PC-9 (cell line): ENCODE results near the gene IFI27L2. TPM values are rescaled to one million over a fixed set of nuclear protein-coding genes. Genes with fewer than 3 reads are reported as not detected.

Experiments used
- BruUV-seq: library from RNA; stranded (reverse); fragments of 400-500 nt; replicated peaks from 2 replicates; lab custom pipeline; 2021; lab: Mats Ljungman, UMichigan
- CTCF ChIA-PET: fragments of 300-600 bp; sonication (Branson Sonifier 250); formaldehyde crosslinking; loops from one replicate; lab custom pipeline; 2022; ENCODE audit warnings: antibody characterized with exemption; lab: Charles Lee
- POLR2A ChIA-PET: fragments of 300-600 bp; sonication (Branson Sonifier 250); formaldehyde crosslinking; loops from one replicate; lab custom pipeline; 2022; ENCODE audit warnings: antibody characterized with exemption; ENCODE audit not compliant: unreplicated experiment; lab: Charles Lee
- DNase-seq, 2 experiments: peaks; one replicate each; pipeline versions ENCODE4 v3.0.0 to v3.0.0-alpha.2; 2015 to 2022; ENCODE audit warnings: mixed read lengths in 1 of 2
- H2AFZ ChIP-seq: fragments of 200-600 bp; sonication (generic); 2 replicates; pipeline ENCODE4 v1.8.1; 2017; ENCODE audit warnings: antibody characterized with exemption
- H3F3A ChIP-seq: fragments of 200-600 bp; sonication (generic); 2 replicates; pipeline ENCODE4 v1.8.1; 2017; ENCODE audit warnings: antibody characterized with exemption, mild to moderate bottlenecking, low read depth; ENCODE audit not compliant: insufficient read depth
- H3K27ac ChIP-seq: fragments of 200-600 bp; sonication (generic); 2 replicates; pipeline ENCODE4 v1.6.1; 2016; ENCODE audit warnings: mixed run types
- H3K27me3 ChIP-seq: fragments of 200-600 bp; sonication (generic); 2 replicates; pipeline ENCODE4 v1.6.1; 2016; ENCODE audit warnings: low read depth, mixed run types; ENCODE audit not compliant: insufficient read depth
- H3K36me3 ChIP-seq: fragments of 200-600 bp; sonication (generic); 2 replicates; pipeline ENCODE4 v1.6.1; 2016; ENCODE audit warnings: low read depth, mixed run types
- H3K4me1 ChIP-seq: fragments of 200-600 bp; sonication (generic); replicated peaks from 2 replicates; pipeline ENCODE4 v1.6.1; 2016; ENCODE audit warnings: mixed run types; ENCODE audit not compliant: insufficient read depth
- H3K4me2 ChIP-seq: fragments of 200-600 bp; sonication (generic); 2 replicates; pipeline ENCODE4 v1.6.1; 2017; ENCODE audit warnings: mixed run types
- H3K4me3 ChIP-seq: fragments of 200-600 bp; sonication (generic); 2 replicates; pipeline ENCODE4 v1.6.1; 2016; ENCODE audit warnings: mixed run types
- H3K79me2 ChIP-seq: fragments of 200-600 bp; sonication (generic); 2 replicates; pipeline ENCODE4 v1.6.1; 2017; ENCODE audit warnings: low read depth, mixed run types
- H3K9me2 ChIP-seq: fragments of 200-600 bp; sonication (generic); 2 replicates; pipeline ENCODE4 v1.8.1; 2017; ENCODE audit warnings: mild to moderate bottlenecking; ENCODE audit not compliant: insufficient read depth
- H3K9me3 ChIP-seq: fragments of 200-600 bp; sonication (generic); 2 replicates; pipeline ENCODE4 v1.8.1; 2016; ENCODE audit warnings: low read depth; ENCODE audit not compliant: insufficient read depth
- H4K20me1 ChIP-seq: fragments of 200-600 bp; sonication (generic); 2 replicates; pipeline ENCODE4 v1.8.1; 2017; ENCODE audit not compliant: insufficient read depth
- EZH2 ChIP-seq: fragments of 200-600 bp; sonication (generic); IDR thresholded peaks from 2 replicates; pipeline ENCODE4 v1.8.0; 2017; ENCODE audit warnings: antibody characterized with exemption, low read depth
- intact Hi-C: fragments of 100-400 bp; cut with micrococcal nuclease; formaldehyde crosslinking; loops from one replicate; pipeline ENCODE4 v1.10.0; 2022; ENCODE audit not compliant: unreplicated experiment
- total RNA-seq: library from RNA; stranded (reverse); gene quantifications from 2 replicates; pipeline ENCODE4 v1.2.3, GENCODE V29; 2021
- TF ChIP-seq, protein P1 (sequence below): fragments of 200-600 bp; sonication (generic); conservative IDR thresholded peaks from 2 replicates; pipeline ENCODE4 v1.6.1; 2017; ENCODE audit warnings: mixed run types, antibody characterized with exemption, mild to moderate bottlenecking, moderate library complexity

IFI27L2 gene
- total RNA-seq, 1 experiment from 2014 or later, result 5.4 TPM

DNA sequence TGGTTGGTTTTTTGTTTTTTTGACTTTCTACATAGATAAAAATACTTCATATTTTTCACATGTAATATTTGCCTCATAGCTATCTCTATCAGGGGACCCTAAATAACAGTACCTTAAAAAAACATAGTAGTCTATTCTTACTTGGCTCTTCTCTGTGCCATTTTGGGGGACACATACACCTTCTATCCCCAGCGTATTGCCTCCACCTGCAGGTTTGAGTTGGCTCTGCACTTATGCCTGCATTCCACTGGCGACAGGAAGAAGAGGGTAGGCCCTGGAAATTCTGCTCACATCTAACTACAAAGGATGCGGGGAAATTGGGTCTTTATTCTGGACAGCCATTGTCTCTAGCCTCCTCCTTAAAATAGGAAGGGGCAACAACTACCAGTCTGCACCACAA lies 13.8 kb upstream of the IFI27L2 start:
- Histone ChIP-seq H3K79me2 (no peaks in the 10 kb centered on the region), H3K4me3 (no peak overlapping the region), H3K9me2 (no peaks in the 10 kb centered on the region), H3K4me1 (no peaks in the 10 kb centered on the region), H3K36me3 (no peaks in the 10 kb centered on the region), H3K9me3 (no peaks in the 10 kb centered on the region), H2AFZ (no peak overlapping the region), H3K4me2 (no peak overlapping the region), H3K27ac (no peak overlapping the region), H3F3A (no peaks in the 10 kb centered on the region), H4K20me1 (no peaks in the 10 kb centered on the region), H3K27me3 (no peaks in the 10 kb centered on the region)
- intact Hi-C loops, result no loop called here
- no TSS peak for BruUV-seq
- POLR2A ChIA-PET, result no interaction called here
- no peak for DNase-seq
- TF ChIP-seq EZH2, result no peak
- TF ChIP-seq, protein P1, sequence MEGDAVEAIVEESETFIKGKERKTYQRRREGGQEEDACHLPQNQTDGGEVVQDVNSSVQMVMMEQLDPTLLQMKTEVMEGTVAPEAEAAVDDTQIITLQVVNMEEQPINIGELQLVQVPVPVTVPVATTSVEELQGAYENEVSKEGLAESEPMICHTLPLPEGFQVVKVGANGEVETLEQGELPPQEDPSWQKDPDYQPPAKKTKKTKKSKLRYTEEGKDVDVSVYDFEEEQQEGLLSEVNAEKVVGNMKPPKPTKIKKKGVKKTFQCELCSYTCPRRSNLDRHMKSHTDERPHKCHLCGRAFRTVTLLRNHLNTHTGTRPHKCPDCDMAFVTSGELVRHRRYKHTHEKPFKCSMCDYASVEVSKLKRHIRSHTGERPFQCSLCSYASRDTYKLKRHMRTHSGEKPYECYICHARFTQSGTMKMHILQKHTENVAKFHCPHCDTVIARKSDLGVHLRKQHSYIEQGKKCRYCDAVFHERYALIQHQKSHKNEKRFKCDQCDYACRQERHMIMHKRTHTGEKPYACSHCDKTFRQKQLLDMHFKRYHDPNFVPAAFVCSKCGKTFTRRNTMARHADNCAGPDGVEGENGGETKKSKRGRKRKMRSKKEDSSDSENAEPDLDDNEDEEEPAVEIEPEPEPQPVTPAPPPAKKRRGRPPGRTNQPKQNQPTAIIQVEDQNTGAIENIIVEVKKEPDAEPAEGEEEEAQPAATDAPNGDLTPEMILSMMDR, result no peak; the same call in 1 of the 2 replicates
- CTCF ChIA-PET, result no interaction called here

DNA sequence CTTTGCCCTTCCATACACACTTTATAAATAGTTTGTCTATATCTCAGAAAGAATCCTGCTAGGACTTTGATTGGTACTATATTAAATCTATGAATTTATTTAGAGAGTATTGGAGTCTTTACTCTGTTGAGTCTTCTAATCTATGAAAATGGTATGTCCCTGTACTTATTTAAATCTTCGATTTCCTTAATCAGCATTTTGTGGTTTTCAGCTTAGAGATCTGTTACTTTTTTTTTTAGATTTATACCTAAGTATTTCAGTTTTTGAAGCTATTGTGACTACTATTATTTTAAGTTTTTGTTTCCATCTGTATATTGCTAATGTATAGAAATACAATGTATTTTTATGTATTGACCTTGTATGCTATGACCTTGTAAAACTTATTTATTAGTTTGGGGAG lies 13.4 kb upstream of the IFI27L2 start:
- Histone ChIP-seq H2AFZ (no peak overlapping the region), H3K4me3 (no peak overlapping the region)
- POLR2A ChIA-PET, result no interaction called here

DNA sequence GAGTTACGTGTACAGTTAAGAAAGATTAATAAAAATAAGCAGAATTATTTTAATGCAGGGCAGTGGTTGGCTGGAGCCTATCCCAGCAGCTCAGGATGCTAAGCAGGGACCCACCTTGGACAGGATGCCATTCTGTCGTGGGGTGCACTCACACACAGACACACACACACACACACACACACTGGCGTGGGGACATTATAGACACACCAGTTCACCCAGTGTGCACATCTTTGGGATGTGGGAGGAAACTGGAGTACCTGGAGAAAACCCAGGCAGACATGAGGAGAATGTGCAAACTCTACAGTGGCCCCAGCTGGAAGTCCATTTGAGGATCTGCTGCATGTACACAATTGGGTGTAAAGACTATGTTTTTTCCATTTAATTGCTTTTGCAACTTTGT lies 12.8 kb upstream of the IFI27L2 start:
- H3K27me3 ChIP-seq, result no peaks in the 10 kb centered on the region
- H3K36me3 ChIP-seq, result no peaks in the 10 kb centered on the region
- no peaks in the 10 kb centered on the region for H3K9me3 ChIP-seq
- H3K27ac ChIP-seq, result no peak overlapping the region
- H3K9me2 ChIP-seq, result no peaks in the 10 kb centered on the region
- BruUV-seq, result no TSS peak
- no peaks in the 10 kb centered on the region for H3F3A ChIP-seq
- CTCF ChIA-PET, result no interaction called here
- no peak overlapping the region for H3K4me2 ChIP-seq
- no peak overlapping the region for H2AFZ ChIP-seq
- no peaks in the 10 kb centered on the region for H4K20me1 ChIP-seq
- POLR2A ChIA-PET, result no interaction called here
- no peak for DNase-seq
- intact Hi-C loops, result no loop called here
- H3K4me3 ChIP-seq, result no peak overlapping the region
- TF ChIP-seq, protein P1, result no peak
- H3K4me1 ChIP-seq, result no peaks in the 10 kb centered on the region
- no peaks in the 10 kb centered on the region for H3K79me2 ChIP-seq

More for the DNA sequence above, 13.4 kb upstream of the IFI27L2 start:
- Histone ChIP-seq H3K27me3 (no peaks in the 10 kb centered on the region), H3K9me2 (no peaks in the 10 kb centered on the region), H3K27ac (no peak overlapping the region), H3K36me3 (no peaks in the 10 kb centered on the region), H3K79me2 (no peaks in the 10 kb centered on the region), H4K20me1 (no peaks in the 10 kb centered on the region), H3F3A (no peaks in the 10 kb centered on the region), H3K4me2 (no peak overlapping the region), H3K4me1 (no peaks in the 10 kb centered on the region), H3K9me3 (no peaks in the 10 kb centered on the region)
- TF ChIP-seq, protein P1, result no peak
- no peak for TF ChIP-seq EZH2
- no peak for DNase-seq
- BruUV-seq, result no TSS peak
- intact Hi-C loops, result no loop called here
- CTCF ChIA-PET, result no interaction called here
